ENCODE measurements around the gene MEF2C. TPM values are rescaled to one million over a fixed set of nuclear protein-coding genes. Genes with fewer than 3 reads are reported as not detected.

Gene MEF2C
- total RNA-seq, 2 donors from 2014 or later = 94.0 to 104 TPM

GRCh38 chr5:88787856-88788255 is 95.1 kb downstream of the MEF2C start:
- DNase-seq (ENCODE audit: low spot score) (no peak), ATAC-seq (ENCODE audit: insufficient number of reproducible peaks, low FRiP score, low read depth) (no peak)
- Histone ChIP-seq H3K36me3 (no peaks in the 10 kb centered on the region), H3K27ac (peak overlapping the region; percentile 84 to 94), H3K9me3 (no peaks in the 10 kb centered on the region), H3K4me1 (ENCODE audit: control insufficient read depth in 1 of 2, low read depth in 2 of 2) (peaks cover 25 to 48% of the 10 kb centered on the region in 2 donors), H3K27me3 (replicated peaks; ENCODE audit: insufficient read depth) (no peaks in the 10 kb centered on the region), H3K4me3 (no peak overlapping the region)
- TF ChIP-seq CTCF (IDR thresholded peaks at IDR 0.05) = no peak

- Histone ChIP-seq H3K27ac (peak overlapping the region; percentile 84 to 94), H3K4me3 (peak overlapping the region; percentile 64), H3K9me3 (no peaks in the 10 kb centered on the region), H3K36me3 (no peaks in the 10 kb centered on the region), H3K27me3 (replicated peaks; ENCODE audit: insufficient read depth) (no peaks in the 10 kb centered on the region), H3K4me1 (ENCODE audit: control insufficient read depth in 1 of 2, low read depth in 2 of 2) (peaks cover 29 to 52% of the 10 kb centered on the region in 2 donors)
- no peak for TF ChIP-seq CTCF (IDR thresholded peaks at IDR 0.05)
- ATAC-seq (ENCODE audit: insufficient number of reproducible peaks, low FRiP score, low read depth) (no peak), DNase-seq (ENCODE audit: low spot score) (no peak)
Measured at GRCh38 chr5:88786789-88787188, 96.2 kb downstream of the MEF2C start.

GRCh38 chr5:88785746-88786565 is 97.0 kb downstream of the MEF2C start:
- no peak for TF ChIP-seq CTCF (IDR thresholded peaks at IDR 0.05)
- Histone ChIP-seq H3K27ac (peak overlapping the region; percentile 84 to 94), H3K4me3 (peak overlapping the region; percentile 64), H3K9me3 (no peaks in the 10 kb centered on the region), H3K4me1 (ENCODE audit: control insufficient read depth in 1 of 2, low read depth in 2 of 2) (peaks cover 29 to 55% of the 10 kb centered on the region in 2 donors), H3K27me3 (replicated peaks; ENCODE audit: insufficient read depth) (no peaks in the 10 kb centered on the region), H3K36me3 (no peaks in the 10 kb centered on the region)
- peak; percentile 33 for DNase-seq (ENCODE audit: low spot score)
- peak; percentile 95 for ATAC-seq (ENCODE audit: insufficient number of reproducible peaks, low FRiP score, low read depth)

GRCh38 chr5:88782571-88782970 is 100.4 kb downstream of the MEF2C start:
- TF ChIP-seq CTCF (IDR thresholded peaks at IDR 0.05) = no peak
- Histone ChIP-seq H3K27me3 (replicated peaks; ENCODE audit: insufficient read depth) (no peaks in the 10 kb centered on the region), H3K9me3 (no peaks in the 10 kb centered on the region), H3K4me1 (ENCODE audit: control insufficient read depth in 1 of 2, low read depth in 2 of 2) (peaks cover 34 to 72% of the 10 kb centered on the region in 2 donors), H3K27ac (peak overlapping the region; percentile 59 to 94), H3K4me3 (no peak overlapping the region), H3K36me3 (no peaks in the 10 kb centered on the region)
- DNase-seq (ENCODE audit: low spot score) (no peak), ATAC-seq (ENCODE audit: insufficient number of reproducible peaks, low FRiP score, low read depth) (no peak)

GRCh38 chr5:88780736-88781135 is 102.2 kb downstream of the MEF2C start:
- DNase-seq (ENCODE audit: low spot score) (no peak), ATAC-seq (ENCODE audit: insufficient number of reproducible peaks, low FRiP score, low read depth) (no peak)
- H3K4me3 ChIP-seq = no peak overlapping the region
- no peaks in the 10 kb centered on the region for H3K27me3 ChIP-seq (replicated peaks; ENCODE audit: insufficient read depth)
- H3K4me1 ChIP-seq (ENCODE audit: control insufficient read depth in 1 of 2, low read depth in 2 of 2) = peaks cover 28 to 70% of the 10 kb centered on the region in 2 donors
- H3K27ac ChIP-seq = peak overlapping the region; percentile 33 to 94
- H3K36me3 ChIP-seq = no peaks in the 10 kb centered on the region
- no peaks in the 10 kb centered on the region for H3K9me3 ChIP-seq
- TF ChIP-seq CTCF (IDR thresholded peaks at IDR 0.05) = no peak
